Measurements from ENCODE around the gene COMMD4.
"Not testable (repeated sequence)": the region's sequence is repeated elsewhere in the genome, so short reads cannot be mapped to it uniquely, and the experiment has no call there.

COMMD4 gene

GRCh38 chr15:75333654-75334419 lies 2.0 kb upstream of the COMMD4 start:
- DNase-seq, result not testable (repeated sequence)

DNA sequence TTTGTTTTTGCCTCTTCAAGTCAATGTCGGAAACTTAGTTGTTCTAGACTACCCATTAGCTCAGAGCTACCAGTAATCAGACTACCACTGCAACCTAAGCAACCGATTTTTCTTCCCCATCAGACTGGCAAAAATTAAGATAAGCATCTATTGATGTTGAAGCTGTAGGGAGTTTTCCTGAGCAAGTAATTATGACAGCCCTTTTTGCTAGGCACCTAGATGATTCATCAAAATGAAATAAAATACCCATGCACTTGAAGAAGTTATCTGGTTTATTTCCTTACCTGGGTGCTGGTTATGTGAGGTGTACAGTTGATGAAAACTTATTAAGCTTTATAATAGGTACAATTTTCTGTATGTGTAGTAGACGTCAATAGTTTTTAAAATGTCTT lies 554 bp upstream of the COMMD4 start:
- DNase-seq, result no peak

GRCh38 chr15:75338661-75339240 lies 2.9 kb downstream of the COMMD4 start:
- no peak for DNase-seq

DNA sequence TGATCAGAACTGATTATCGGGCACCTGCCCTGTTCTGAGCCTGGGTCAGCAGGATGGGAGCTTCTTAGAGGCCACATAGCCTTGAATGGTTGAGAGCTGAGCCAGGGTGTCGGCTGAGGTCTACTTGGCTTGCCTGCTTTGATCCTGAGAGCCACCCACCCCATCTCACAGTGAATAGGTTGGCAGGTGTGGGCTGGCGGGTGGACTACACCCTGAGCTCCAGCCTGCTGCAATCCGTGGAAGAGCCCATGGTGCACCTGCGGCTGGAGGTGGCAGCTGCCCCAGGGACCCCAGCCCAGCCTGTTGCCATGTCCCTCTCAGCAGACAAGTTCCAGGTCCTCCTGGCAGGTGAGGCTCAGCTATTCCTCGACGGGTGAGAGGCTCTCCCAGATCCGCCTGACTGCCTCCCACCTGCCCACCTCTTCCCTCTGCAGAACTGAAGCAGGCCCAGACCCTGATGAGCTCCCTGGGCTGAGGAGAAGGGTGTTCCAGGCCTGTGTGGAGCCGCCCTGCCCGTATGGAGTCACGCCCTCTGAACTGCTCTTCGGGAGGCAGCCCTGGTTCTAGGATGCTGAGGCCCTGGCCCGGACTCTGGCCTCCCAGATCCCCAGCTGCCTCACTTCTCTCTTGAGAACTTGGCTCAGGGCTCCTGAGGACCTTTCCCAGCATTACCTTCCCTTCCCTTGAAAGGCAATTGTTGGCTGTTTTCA lies 3.8 kb downstream of the COMMD4 start:
- no peak for DNase-seq

GRCh38 chr15:75342221-75342620 lies 6.4 kb downstream of the COMMD4 start:
- no peak for DNase-seq

DNA sequence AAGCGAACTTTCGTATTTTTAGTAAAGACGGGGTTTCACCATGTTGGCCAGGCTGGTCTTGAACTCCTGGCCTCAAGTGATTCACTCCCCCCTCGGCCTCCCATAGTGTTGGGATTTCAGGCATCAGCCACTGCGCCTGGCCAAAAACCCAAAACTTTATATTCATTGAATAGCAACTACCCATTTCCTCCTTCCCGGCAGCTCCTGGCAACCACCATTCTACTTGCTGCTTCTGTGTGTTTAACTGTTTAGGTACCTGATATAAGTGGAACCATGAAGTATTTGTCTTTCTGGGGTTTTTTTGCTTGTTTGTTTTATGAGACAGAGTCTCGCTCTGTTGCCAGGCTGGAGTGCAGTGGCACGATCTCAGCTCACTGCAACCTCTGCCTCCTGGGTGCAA lies 8.1 kb downstream of the COMMD4 start:
- DNase-seq, result not testable (repeated sequence)

DNA sequence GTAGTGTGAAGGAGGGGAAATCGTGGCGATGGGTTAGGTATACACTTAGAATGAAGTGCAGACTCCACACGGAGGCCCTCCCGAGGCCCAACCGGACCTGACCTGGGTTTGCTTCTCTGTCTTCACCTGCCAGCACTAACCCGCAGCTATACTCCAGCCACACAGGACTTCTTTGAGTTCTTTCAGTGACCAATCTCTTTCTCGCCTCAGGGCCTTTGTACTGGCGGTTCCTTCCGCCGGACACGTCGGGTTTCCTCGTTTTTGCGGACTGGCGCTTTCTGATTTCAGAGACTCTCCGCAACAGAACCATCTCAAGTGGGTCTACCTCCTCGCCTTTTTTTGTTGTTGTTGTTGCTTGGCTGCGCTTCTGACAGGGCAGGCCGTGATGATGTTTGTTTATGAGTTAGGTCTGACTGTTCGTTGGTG lies 10.9 kb downstream of the COMMD4 start, which contains the start of gene NEIL1:
NEIL1 (plus strand) TSS at position 244 of the 426 bp plus-strand sequence. CDS start 1,867 bp downstream, outside the sequence.
- DNase-seq, result no peak

DNA sequence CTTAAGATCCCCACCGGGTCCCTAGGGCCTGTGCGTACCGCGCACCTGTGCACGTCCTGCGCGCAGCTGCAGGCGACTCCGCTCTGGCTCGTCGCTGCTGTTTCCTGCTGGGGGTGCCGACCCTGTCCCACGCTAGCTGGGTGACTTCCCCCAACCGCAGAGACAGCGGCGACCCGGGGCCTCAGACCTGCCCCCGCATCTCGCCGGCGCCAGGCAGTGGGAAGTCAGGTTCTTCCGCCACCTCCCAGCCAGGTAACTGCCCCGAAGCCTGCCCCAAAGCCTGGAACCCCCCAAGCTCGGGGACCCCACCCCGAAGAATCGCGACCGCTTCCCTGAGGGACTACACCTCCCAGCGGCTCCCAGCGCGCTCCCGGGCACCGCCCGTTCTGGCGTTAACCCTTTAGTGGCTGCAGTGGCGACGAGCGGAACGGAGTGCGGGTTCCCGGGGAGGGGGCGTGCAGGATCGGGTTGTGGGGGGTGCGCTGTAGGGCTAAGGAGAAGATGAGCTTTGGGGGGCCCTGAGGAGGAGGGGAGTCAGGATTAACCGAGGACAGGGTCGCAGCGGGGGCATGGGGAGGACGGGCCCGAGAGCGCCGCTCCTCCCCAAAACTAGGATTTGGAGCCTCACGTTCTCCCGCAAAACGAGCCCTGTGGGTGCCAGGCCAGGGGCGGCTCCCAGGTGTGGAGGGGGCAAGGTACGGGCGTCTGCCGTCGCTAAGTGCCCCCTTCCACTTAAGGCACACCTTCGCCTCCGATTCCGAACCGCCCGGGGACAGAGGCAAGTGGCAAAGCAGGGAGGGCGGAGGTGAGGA lies 11.6 kb downstream of the COMMD4 start:
- no peak for DNase-seq

GRCh38 chr15:75348034-75348561 lies 12.2 kb downstream of the COMMD4 start:
- no peak for DNase-seq

DNA sequence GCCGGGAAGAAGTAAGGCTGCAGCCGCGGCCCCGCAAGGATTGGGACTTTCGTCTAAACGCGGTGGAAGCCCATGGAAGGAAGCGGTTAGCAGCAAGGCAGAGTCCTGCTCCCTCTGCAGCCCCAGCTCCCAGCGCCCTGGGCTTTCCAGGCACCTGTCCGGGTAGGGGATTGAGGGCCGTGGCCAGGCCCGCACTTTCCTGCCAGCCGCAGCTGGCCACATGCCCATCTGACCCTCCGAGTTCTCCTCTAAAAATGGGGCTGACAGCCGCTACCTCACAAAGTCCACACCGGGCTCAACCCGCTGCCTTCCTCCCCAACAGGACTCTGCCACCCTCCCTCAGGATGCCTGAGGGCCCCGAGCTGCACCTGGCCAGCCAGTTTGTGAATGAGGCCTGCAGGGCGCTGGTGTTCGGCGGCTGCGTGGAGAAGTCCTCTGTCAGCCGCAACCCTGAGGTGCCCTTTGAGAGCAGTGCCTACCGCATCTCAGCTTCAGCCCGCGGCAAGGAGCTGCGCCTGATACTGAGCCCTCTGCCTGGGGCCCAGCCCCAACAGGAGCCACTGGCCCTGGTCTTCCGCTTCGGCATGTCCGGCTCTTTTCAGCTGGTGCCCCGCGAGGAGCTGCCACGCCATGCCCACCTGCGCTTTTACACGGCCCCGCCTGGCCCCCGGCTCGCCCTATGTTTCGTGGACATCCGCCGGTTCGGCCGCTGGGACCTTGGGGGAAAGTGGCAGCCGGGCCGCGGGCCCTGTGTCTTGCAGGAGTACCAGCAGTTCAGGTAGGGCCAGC lies 12.9 kb downstream of the COMMD4 start:
- DNase-seq, result no peak

- DNase-seq, result not testable (repeated sequence)
These were observed 13.4 kb downstream of the COMMD4 start for GRCh38 chr15:75349351-75349669.

DNA sequence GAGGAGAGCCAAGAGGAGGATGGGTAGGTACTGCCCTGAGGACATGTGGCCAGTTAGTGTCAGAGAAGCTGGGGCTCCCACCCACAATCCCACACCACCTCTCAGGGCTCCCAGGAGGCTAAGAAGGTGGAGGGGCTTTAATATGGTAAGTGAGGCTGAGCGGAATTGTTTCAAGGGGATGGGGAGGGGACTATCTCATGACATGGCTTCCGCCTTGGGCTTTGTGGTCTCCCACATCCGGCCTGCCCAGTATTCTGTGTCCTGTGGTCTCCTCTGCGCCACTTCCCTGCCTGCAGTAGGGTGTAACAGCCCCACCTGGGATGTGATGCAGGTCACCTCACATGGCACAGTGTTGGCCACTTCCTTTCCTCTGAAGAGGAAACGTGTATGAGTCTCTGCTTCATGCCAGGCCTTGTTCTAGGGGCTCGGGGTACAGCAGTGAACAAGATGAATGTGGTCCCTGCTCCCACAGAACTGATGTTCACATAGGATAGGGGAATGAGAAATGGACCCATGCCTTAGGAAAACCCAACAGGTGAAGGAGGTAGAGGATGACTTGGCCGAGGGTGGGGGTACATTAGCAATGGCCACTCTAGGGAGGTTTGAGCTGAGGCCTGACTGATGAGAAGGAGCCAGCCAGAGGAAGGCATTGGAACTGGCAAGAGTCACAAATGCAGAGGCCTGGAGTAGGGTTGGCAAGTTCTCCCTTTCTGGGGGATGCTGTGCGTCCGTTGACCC lies 14.2 kb downstream of the COMMD4 start:
- DNase-seq, result no peak

- no peak for DNase-seq
These were observed 14.9 kb downstream of the COMMD4 start for GRCh38 chr15:75350601-75351361.

GRCh38 chr15:75352186-75353080 lies 16.6 kb downstream of the COMMD4 start:
- DNase-seq, result no peak

DNA sequence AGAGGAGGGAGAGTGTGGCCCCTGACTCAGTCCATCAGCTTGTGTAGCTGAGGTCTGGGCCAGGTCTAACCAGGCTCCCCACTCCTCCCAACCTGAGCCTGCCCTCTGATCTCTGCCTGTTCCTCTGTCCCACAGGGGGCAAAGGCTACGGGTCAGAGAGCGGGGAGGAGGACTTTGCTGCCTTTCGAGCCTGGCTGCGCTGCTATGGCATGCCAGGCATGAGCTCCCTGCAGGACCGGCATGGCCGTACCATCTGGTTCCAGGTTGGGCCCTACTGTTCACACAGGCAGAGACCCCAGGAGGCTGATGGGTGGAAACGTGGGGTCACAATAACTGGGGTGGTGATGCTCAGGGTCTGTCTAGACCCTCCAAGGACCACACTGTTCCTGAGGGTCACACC lies 17.7 kb downstream of the COMMD4 start:
- no peak for DNase-seq

- no peak for DNase-seq
These were observed 18.6 kb downstream of the COMMD4 start for GRCh38 chr15:75354454-75354853.

GRCh38 chr15:75355369-75355768 lies 19.5 kb downstream of the COMMD4 start:
- no peak for DNase-seq

- DNase-seq, result no peak
These were observed 20.1 kb downstream of the COMMD4 start for GRCh38 chr15:75356006-75356405.

GRCh38 chr15:75356517-75356916 lies 20.7 kb downstream of the COMMD4 start:
- DNase-seq, result no peak

Measured in NCI-H187 (cell line).